K562 (cell line): Measurements from ENCODE around the gene PRAMEF12. TPM values are rescaled to one million over a fixed set of nuclear protein-coding genes. Genes with fewer than 3 reads are reported as not detected.
A peak's percentile ranks its signal among the peaks of the same experiment; 100 is the strongest.

ENCODE experiments used
- ARID1B ChIP-seq: fragments of 450-650 bp; IDR thresholded peaks from 2 replicates; pipeline ENCODE4 v1.6.1; 2016; ENCODE audit warnings: antibody characterized with exemption, mild to moderate bottlenecking, inconsistent platforms
- CTBP1 ChIP-seq: fragments of 450-650 bp; IDR thresholded peaks from 2 replicates; pipeline ENCODE4 v1.6.1; 2016; ENCODE audit warnings: borderline replicate concordance
- CXXC5 ChIP-seq: fragments of 250-450 bp; sonication (Bioruptor Pico); IDR thresholded peaks from 2 replicates; pipeline ENCODE4 v1.8.0; 2022; ENCODE audit warnings: inconsistent platforms, mild to moderate bottlenecking, moderate library complexity
- ETS2 ChIP-seq: IDR thresholded peaks from 2 replicates; pipeline ENCODE4 v1.6.1; 2016; ENCODE audit warnings: borderline replicate concordance, missing genetic modification characterization, mild to moderate bottlenecking, moderate library complexity, missing compliant biosample characterization; ENCODE audit not compliant: poor library complexity, severe bottlenecking
- GABPB1 ChIP-seq: sonication (generic); formaldehyde crosslinking; IDR thresholded peaks from 2 replicates; pipeline ENCODE4 v1.8.0; 2022; ENCODE audit warnings: mild to moderate bottlenecking, missing genetic modification reagents
- HCFC1 ChIP-seq: IDR thresholded peaks from 2 replicates; pipeline ENCODE4 v1.6.1; 2012; ENCODE audit warnings: low read depth, low read length, improper control_type of control experiment
- HDAC2 ChIP-seq: fragments of 450-650 bp; IDR thresholded peaks from 2 replicates; pipeline ENCODE4 v1.6.1; 2016; ENCODE audit warnings: mild to moderate bottlenecking
- LCOR ChIP-seq: sonication (generic); formaldehyde crosslinking; IDR thresholded peaks from 2 replicates; pipeline ENCODE4 v1.8.0; 2022; ENCODE audit warnings: mild to moderate bottlenecking, missing genetic modification reagents
- RBM25 ChIP-seq: fragments of 200-400 bp; formaldehyde crosslinking; IDR thresholded peaks from 2 replicates; pipeline ENCODE4 v1.6.1; 2018; ENCODE audit warnings: low read length, low read depth, moderate library complexity; ENCODE audit not compliant: severe bottlenecking
- RHOXF2B ChIP-seq: fragments of 250-450 bp; sonication (Bioruptor Pico); conservative IDR thresholded peaks from 2 replicates; pipeline ENCODE4 v1.5.1; 2021
- SMAD3 ChIP-seq: fragments of 450-650 bp; formaldehyde crosslinking; conservative IDR thresholded peaks from 2 replicates; pipeline ENCODE4 v1.4.0; 2020; ENCODE audit warnings: mild to moderate bottlenecking
- TRIM28 ChIP-seq: fragments of 450-650 bp; IDR thresholded peaks from 2 replicates; pipeline ENCODE4 v1.6.1; 2017
- ZEB2 ChIP-seq: fragments of 450-650 bp; IDR thresholded peaks from 2 replicates; pipeline ENCODE4 v1.6.1; 2016
- ZNF408 ChIP-seq: fragments of 250-450 bp; sonication (Bioruptor Pico); IDR thresholded peaks from 2 replicates; pipeline ENCODE4 v1.4.0; 2020; ENCODE audit warnings: low read depth, mild to moderate bottlenecking, moderate library complexity
- ZNF583 ChIP-seq: fragments of 250-450 bp; sonication (Bioruptor Pico); IDR thresholded peaks from 2 replicates; pipeline ENCODE4 v1.4.0; 2020
- ZNF696 ChIP-seq: fragments of 250-450 bp; sonication (Bioruptor Pico); conservative IDR thresholded peaks from 2 replicates; pipeline ENCODE4 v1.4.0; 2020; ENCODE audit warnings: mild to moderate bottlenecking, moderate library complexity
- ZNF76 ChIP-seq: fragments of 250-450 bp; sonication (Bioruptor Pico); IDR thresholded peaks from 2 replicates; pipeline ENCODE4 v1.4.0; 2020; ENCODE audit warnings: mild to moderate bottlenecking, moderate library complexity, borderline replicate concordance
- polyA plus RNA-seq, 8 experiments: library from polyadenylated mRNA; depleted of rRNA in 4 of 8; stranded (reverse) in 5 of 8; unstranded in 3 of 8; fragments of >200 nt; fragmentation: Nextera tagmentation in 2 of 8; fragmentation: Illumina TruSeq in 1 of 8; extraction: Ambion mirVana in 2 of 8; extraction: Trizol in 1 of 8; gene quantifications; 2 replicates each; pipeline versions ENCODE4 v1.2.1 to v1.2.3, GENCODE V29; 2011 to 2014; ENCODE audit warnings: inconsistent platforms in 1 of 8, missing spikeins in 1 of 8
- total RNA-seq, 7 experiments: library from RNA; depleted of rRNA in 6 of 7; stranded (reverse); fragments of >200 nt in 6 of 7; fragmentation: Illumina TruSeq in 2 of 7; extraction: Trizol in 2 of 7; gene quantifications; 2 replicates each; pipeline versions ENCODE4 v1.2.1 to v1.2.3, GENCODE V29; 2011 to 2021; ENCODE audit warnings: low replicate concordance in 1 of 7
- TF ChIP-seq, protein P1 (sequence below): fragments of 250-450 bp; sonication (Bioruptor Pico); IDR thresholded peaks from 2 replicates; pipeline ENCODE4 v1.5.0; 2021
- TF ChIP-seq, protein P2 (sequence below): fragments of 250-450 bp; sonication (Bioruptor Pico); IDR thresholded peaks from 2 replicates; pipeline ENCODE4 v1.5.1; 2021; ENCODE audit warnings: mild to moderate bottlenecking

Gene PRAMEF12
- total and polyA plus RNA-seq, 9 of the 15 experiments (the other 6 are each of a cell fraction or from before 2014, with no cell fraction given): not detected

DNA sequence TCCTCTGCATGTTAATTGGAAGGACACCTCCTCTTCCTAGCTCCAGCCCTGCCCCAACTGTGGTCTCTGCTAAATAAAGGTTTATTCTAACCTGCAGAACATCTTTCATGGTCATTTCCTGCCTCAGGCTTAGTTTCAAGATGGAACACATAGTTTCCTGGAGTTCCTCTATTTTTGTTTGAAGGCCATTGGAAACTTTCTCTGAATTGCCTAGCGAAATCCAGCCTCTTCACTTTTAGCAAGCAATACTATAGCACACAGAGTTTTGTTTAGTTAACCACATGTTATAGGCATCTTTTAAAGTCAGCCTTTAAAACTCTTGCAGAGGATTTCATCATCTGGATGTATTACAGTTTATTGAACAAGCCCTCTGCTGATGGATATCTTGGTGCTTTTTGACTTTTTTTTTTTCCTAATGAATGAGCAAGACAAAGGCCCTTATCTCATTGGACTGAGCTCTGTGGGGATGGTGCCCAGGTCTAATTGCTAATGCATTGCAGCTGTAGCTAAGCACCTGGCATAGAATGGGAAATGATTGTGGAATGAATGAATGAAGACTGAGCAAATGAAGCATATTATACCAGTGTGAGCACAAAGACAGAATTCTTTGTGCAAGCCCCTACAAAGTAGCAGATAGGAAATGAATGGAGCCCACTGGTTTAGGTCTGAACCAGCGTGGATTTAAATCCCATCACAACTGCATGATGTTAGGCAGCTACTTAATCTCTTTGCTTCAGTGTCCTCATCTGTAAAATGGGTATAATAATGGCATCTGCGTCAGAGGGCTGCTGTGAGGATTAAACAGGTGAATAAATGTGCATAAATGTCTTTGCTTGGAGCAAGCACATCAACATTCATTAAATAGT lies 28.2 kb upstream of the PRAMEF12 start (continued):
- TF ChIP-seq ETS2 (tag) (no peak), ZNF76 (CRISPR knock-in tag) (0 out of 2 replicates have a peak, but pooled peaks have one; percentile 39), RHOXF2B (CRISPR knock-in tag) (0 out of 2 replicates have a peak, but pooled peaks have one; percentile 26), CTBP1 (peak; percentile 51; the same call in 1 of the 2 replicates), ARID1B (peak; percentile 35; the same call in 1 of the 2 replicates), ZNF696 (no peak), ZNF583 (CRISPR knock-in tag) (peak; percentile 54), RBM25 (peak; percentile 97), ZEB2 (peak; percentile 73; the same call in 1 of the 2 replicates), GABPB1 (CRISPR knock-in tag) (no peak), LCOR (peak; percentile 55; the same call in 1 of the 2 replicates), ZNF408 (no peak), TRIM28 (no peak), HDAC2 (peak; percentile 70; the same call in 1 of the 2 replicates), SMAD3 (CRISPR knock-in tag) (peak; percentile 76; the same call in 1 of the 2 replicates), CXXC5 (peak; percentile 58), HCFC1 (no peak)
- TF ChIP-seq, protein P1, sequence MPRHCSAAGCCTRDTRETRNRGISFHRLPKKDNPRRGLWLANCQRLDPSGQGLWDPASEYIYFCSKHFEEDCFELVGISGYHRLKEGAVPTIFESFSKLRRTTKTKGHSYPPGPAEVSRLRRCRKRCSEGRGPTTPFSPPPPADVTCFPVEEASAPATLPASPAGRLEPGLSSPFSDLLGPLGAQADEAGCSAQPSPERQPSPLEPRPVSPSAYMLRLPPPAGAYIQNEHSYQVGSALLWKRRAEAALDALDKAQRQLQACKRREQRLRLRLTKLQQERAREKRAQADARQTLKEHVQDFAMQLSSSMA (CRISPR knock-in tag): peak; percentile 23; the same call in 1 of the 2 replicates
- TF ChIP-seq, protein P2, sequence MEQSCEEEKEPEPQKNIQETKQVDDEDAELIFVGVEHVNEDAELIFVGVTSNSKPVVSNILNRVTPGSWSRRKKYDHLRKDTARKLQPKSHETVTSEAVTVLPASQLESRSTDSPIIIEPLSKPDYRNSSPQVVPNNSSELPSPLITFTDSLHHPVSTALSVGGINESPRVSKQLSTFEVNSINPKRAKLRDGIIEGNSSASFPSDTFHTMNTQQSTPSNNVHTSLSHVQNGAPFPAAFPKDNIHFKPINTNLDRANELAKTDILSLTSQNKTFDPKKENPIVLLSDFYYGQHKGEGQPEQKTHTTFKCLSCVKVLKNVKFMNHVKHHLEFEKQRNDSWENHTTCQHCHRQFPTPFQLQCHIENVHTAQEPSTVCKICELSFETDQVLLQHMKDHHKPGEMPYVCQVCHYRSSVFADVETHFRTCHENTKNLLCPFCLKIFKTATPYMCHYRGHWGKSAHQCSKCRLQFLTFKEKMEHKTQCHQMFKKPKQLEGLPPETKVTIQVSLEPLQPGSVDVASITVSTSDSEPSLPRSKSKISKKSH (CRISPR knock-in tag): no peak
